GM12892 (cell line): Measurements from ENCODE around the gene CPED1.

Source experiments
- POLR2A ChIP-seq: IDR thresholded peaks from 2 replicates; pipeline ENCODE4 v1.6.1; 2011; ENCODE audit warnings: low read depth, low read length, control low read depth
- POLR2AphosphoS5 ChIP-seq: IDR thresholded peaks from 2 replicates; pipeline ENCODE4 v1.6.1; 2011; ENCODE audit warnings: low read depth, low read length, control low read depth
- TAF1 ChIP-seq: IDR thresholded peaks from 2 replicates; pipeline ENCODE4 v1.6.1; 2011; ENCODE audit warnings: low read depth, mild to moderate bottlenecking, control low read depth, low read length, borderline replicate concordance

- TF ChIP-seq POLR2A (no peak), POLR2AphosphoS5 (no peak), TAF1 (no peak)
Measured at GRCh38 chr7:121085922-121086321, 97.4 kb downstream of the CPED1 start.
